H9 (cell line): ENCODE data around the gene COG4. TPM values are rescaled to one million over a fixed set of nuclear protein-coding genes. Genes with fewer than 3 reads are reported as not detected.

Source experiments
- DNase-seq: peaks from one replicate; pipeline ENCODE4 v3.0.0-alpha.2; 2017
- H2AFZ ChIP-seq: one replicate; pipeline ENCODE4 v1.6.1; 2013; ENCODE audit warnings: mild to moderate bottlenecking, low read length, control low read depth, moderate library complexity
- H2AK5ac ChIP-seq: 2 replicates; pipeline ENCODE4 v1.6.1; 2013; ENCODE audit warnings: low read length, control low read depth, mixed read lengths; ENCODE audit not compliant: insufficient read length
- H2BK120ac ChIP-seq: one replicate; pipeline ENCODE4 v1.6.1; 2013; ENCODE audit warnings: low read depth, mild to moderate bottlenecking, low read length, control low read depth, inconsistent platforms; ENCODE audit not compliant: poor library complexity, severe bottlenecking
- H2BK12ac ChIP-seq: 2 replicates; pipeline ENCODE4 v1.6.1; 2013; ENCODE audit warnings: low read length, control low read depth, mixed read lengths, low read depth; ENCODE audit not compliant: insufficient read length
- H2BK15ac ChIP-seq: 2 replicates; pipeline ENCODE4 v1.6.1; 2013; ENCODE audit warnings: low read depth, low read length, control low read depth
- H2BK20ac ChIP-seq: one replicate; pipeline ENCODE4 v1.6.1; 2013; ENCODE audit warnings: low read depth, mild to moderate bottlenecking, low read length, control low read depth, inconsistent platforms; ENCODE audit not compliant: poor library complexity, severe bottlenecking
- H2BK5ac ChIP-seq: 2 replicates; pipeline ENCODE4 v1.6.1; 2013; ENCODE audit warnings: low read length, control low read depth, mixed read lengths; ENCODE audit not compliant: insufficient read length
- H3K14ac ChIP-seq: 2 replicates; pipeline ENCODE4 v1.6.1; 2013; ENCODE audit warnings: low read length, control low read depth; ENCODE audit not compliant: insufficient read depth
- H3K18ac ChIP-seq: 2 replicates; pipeline ENCODE4 v1.6.1; 2013; ENCODE audit warnings: low read depth, mild to moderate bottlenecking, mixed read lengths, low read length, control low read depth; ENCODE audit not compliant: insufficient read length
- H3K23ac ChIP-seq: 2 replicates; pipeline ENCODE4 v1.6.1; 2013; ENCODE audit warnings: low read length, control low read depth, mixed read lengths, low read depth; ENCODE audit not compliant: insufficient read length
- H3K23me2 ChIP-seq: 2 replicates; pipeline ENCODE4 v1.6.1; 2013; ENCODE audit warnings: low read depth, mild to moderate bottlenecking, mixed read lengths, low read length, control low read depth; ENCODE audit not compliant: insufficient read length, poor library complexity, severe bottlenecking
- H3K27ac ChIP-seq: 2 replicates; pipeline ENCODE4 v1.5.1; 2013; ENCODE audit warnings: low read length, control low read depth, mixed read lengths, low read depth; ENCODE audit not compliant: insufficient read length
- H3K27me3 ChIP-seq: 2 replicates; pipeline ENCODE4 v1.6.1; 2013; ENCODE audit warnings: low read length, control low read depth, inconsistent platforms; ENCODE audit not compliant: insufficient read depth
- H3K4ac ChIP-seq: 2 replicates; pipeline ENCODE4 v1.6.1; 2013; ENCODE audit warnings: low read depth, mild to moderate bottlenecking, control low read depth, inconsistent platforms, low read length, moderate library complexity
- H3K4me1 ChIP-seq: 2 replicates; pipeline ENCODE4 v1.6.1; 2013; ENCODE audit warnings: low read length, control low read depth, inconsistent platforms; ENCODE audit not compliant: insufficient read depth
- H3K4me2 ChIP-seq: 2 replicates; pipeline ENCODE4 v1.6.1; 2013; ENCODE audit warnings: low read length, control low read depth, mixed read lengths; ENCODE audit not compliant: insufficient read length, insufficient read depth
- H3K56ac ChIP-seq: 2 replicates; pipeline ENCODE4 v1.6.1; 2013; ENCODE audit warnings: low read depth, mild to moderate bottlenecking, mixed read lengths, low read length, control low read depth; ENCODE audit not compliant: insufficient read length
- H3K79me1 ChIP-seq: 2 replicates; pipeline ENCODE4 v1.6.1; 2013; ENCODE audit warnings: low read depth, mild to moderate bottlenecking, moderate library complexity, low read length, control low read depth, inconsistent platforms; ENCODE audit not compliant: insufficient read depth, poor library complexity, severe bottlenecking
- H3K79me2 ChIP-seq: 2 replicates; pipeline ENCODE4 v1.6.1; 2013; ENCODE audit warnings: low read length, control low read depth, inconsistent platforms; ENCODE audit not compliant: insufficient read depth
- H3K9ac ChIP-seq: 2 replicates; pipeline ENCODE4 v1.6.1; 2013; ENCODE audit warnings: low read length, control low read depth, mixed read lengths; ENCODE audit not compliant: insufficient read length; ENCODE audit errors: extremely low read depth
- H3K9me3 ChIP-seq: one replicate; pipeline ENCODE4 v1.6.1; 2013; ENCODE audit warnings: low read depth, low read length, inconsistent platforms; ENCODE audit not compliant: control insufficient read depth
- H3T11ph ChIP-seq: one replicate; pipeline ENCODE4 v1.6.1; 2013; ENCODE audit warnings: mild to moderate bottlenecking, low read length, control low read depth, inconsistent platforms
- H4K20me1 ChIP-seq: one replicate; pipeline ENCODE4 v1.6.1; 2013; ENCODE audit not compliant: control insufficient read depth, insufficient read length, insufficient read depth
- H4K5ac ChIP-seq: 2 replicates; pipeline ENCODE4 v1.6.1; 2013; ENCODE audit warnings: low read depth, mild to moderate bottlenecking, mixed read lengths, low read length, control low read depth; ENCODE audit not compliant: insufficient read length
- H4K8ac ChIP-seq: replicated peaks from 2 replicates; pipeline ENCODE4 v1.6.1; 2013; ENCODE audit warnings: low read length, control low read depth, mixed read lengths, low read depth; ENCODE audit not compliant: insufficient read length
- H4K91ac ChIP-seq: 2 replicates; pipeline ENCODE4 v1.6.1; 2013; ENCODE audit warnings: low read depth, mild to moderate bottlenecking, moderate library complexity, mixed read lengths, low read length, control low read depth; ENCODE audit not compliant: insufficient read length
- H3K27ac Mint-ChIP-seq, 3 experiments: 2 replicates in 2 of 3; 3 replicates in 1 of 3; pipeline ENCODE4 v1.8.0; 2020 to 2021; ENCODE audit warnings: mixed read lengths in 3 of 3, mild to moderate bottlenecking in 1 of 3, moderate library complexity in 1 of 3
- H3K27me3 Mint-ChIP-seq: 2 replicates; pipeline ENCODE4 v1.8.0; 2021; ENCODE audit warnings: low read depth, mild to moderate bottlenecking, moderate library complexity, mixed read lengths
- H3K36me3 Mint-ChIP-seq, 3 experiments: 2 replicates in 2 of 3; 3 replicates in 1 of 3; pipeline ENCODE4 v1.8.0; 2020 to 2021; ENCODE audit warnings: low read depth in 3 of 3, mixed read lengths in 3 of 3; ENCODE audit not compliant: insufficient read depth in 1 of 3
- H3K4me1 Mint-ChIP-seq, 2 experiments: 2 replicates each; pipeline ENCODE4 v1.8.0; 2020; ENCODE audit warnings: mixed read lengths in 2 of 2
- H3K4me3 Mint-ChIP-seq, 2 experiments: 2 replicates in 1 of 2; 3 replicates in 1 of 2; pipeline ENCODE4 v1.8.0; 2020 to 2021; ENCODE audit warnings: mild to moderate bottlenecking in 2 of 2, mixed read lengths in 2 of 2, moderate library complexity in 1 of 2
- H3K9me3 Mint-ChIP-seq, 2 experiments: 2 replicates in 1 of 2; 3 replicates in 1 of 2; pipeline ENCODE4 v1.8.0; 2020; ENCODE audit warnings: mild to moderate bottlenecking in 2 of 2, mixed read lengths in 2 of 2, moderate library complexity in 1 of 2
- CTCF ChIP-seq: fragments of 200-600 bp; sonication (generic); conservative IDR thresholded peaks from 3 replicates; pipeline ENCODE4 v1.8.0; 2021; ENCODE audit warnings: antibody characterized with exemption, mild to moderate bottlenecking
- WGBS: extraction: QIAGEN DNeasy Blood & Tissue Kit; methylation state at CpG from one replicate; pipeline ENCODE4 v1.1.7; 2013; ENCODE audit warnings: missing lambda C conversion rate, low lambda C conversion rate, mixed read lengths; ENCODE audit not compliant: insufficient read length; ENCODE audit errors: extremely low coverage; 5-methylcytosine and 5-hydroxymethylcytosine counted together
- total RNA-seq: library from RNA; stranded (reverse); gene quantifications from 2 replicates; pipeline ENCODE4 v1.2.1, GENCODE V29; 2021

Gene COG4
- total RNA-seq, 1 experiment from 2014 or later, result 51.9 TPM

GRCh38 chr16:70565053-70565452 lies 41.7 kb upstream of the COG4 start:
- H2BK15ac ChIP-seq, result no peak overlapping the region
- Mint-ChIP-seq H3K4me1 (no peaks in the 10 kb centered on the region), H3K36me3 (peaks cover 76 to 99% (median 98%) of the 10 kb centered on the region in 3 experiments; a peak in 6 of 7 replicates), H3K27ac (0 out of 7 replicates have a peak overlapping the region, but pooled peaks of 1 of the 3 experiments have one; percentile 25), H3K4me3 (no peak overlapping the region), H3K9me3 (no peaks in the 10 kb centered on the region), H3K27me3 (no peaks in the 10 kb centered on the region)
- no peak overlapping the region for H3K4ac ChIP-seq
- H3K23ac ChIP-seq, result no peak overlapping the region
- no peak for DNase-seq
- H3K4me1 ChIP-seq, result no peaks in the 10 kb centered on the region
- H3K23me2 ChIP-seq, result no peaks in the 10 kb centered on the region
- no peak overlapping the region for H2BK12ac ChIP-seq
- H4K91ac ChIP-seq, result no peak overlapping the region
- peaks cover 11% of the 10 kb centered on the region for H3K79me1 ChIP-seq
- no peak for TF ChIP-seq CTCF
- H3K14ac ChIP-seq, result no peak overlapping the region
- no peak overlapping the region for H3K56ac ChIP-seq
- H2BK5ac ChIP-seq, result no peak overlapping the region
- H4K5ac ChIP-seq, result no peak overlapping the region
- no peaks in the 10 kb centered on the region for H3K9me3 ChIP-seq
- no peak overlapping the region for H3K18ac ChIP-seq
- no peaks in the 10 kb centered on the region for H4K20me1 ChIP-seq
- no peak overlapping the region for H4K8ac ChIP-seq
- no peak overlapping the region for H3K9ac ChIP-seq
- H2BK20ac ChIP-seq, result no peak overlapping the region
- no peaks in the 10 kb centered on the region for H3K27me3 ChIP-seq
- no peak overlapping the region for H3K27ac ChIP-seq
- no peak overlapping the region for H3K4me2 ChIP-seq
- H2BK120ac ChIP-seq, result no peak overlapping the region
- no peak overlapping the region for H3T11ph ChIP-seq
- H3K79me2 ChIP-seq, result peaks cover 2% of the 10 kb centered on the region; the same call in 1 of the 2 replicates
- no CpG with 5 or more reads among the region's 4 CpGs for WGBS
- no peak overlapping the region for H2AK5ac ChIP-seq
- H2AFZ ChIP-seq, result no peak overlapping the region
